RWPE2 (cell line): ENCODE measurements around the gene ARHGAP32.
A peak's percentile ranks its signal among the peaks of the same experiment; 100 is the strongest.
"Not testable (repeated sequence)": the region's sequence is repeated elsewhere in the genome, so short reads cannot be mapped to it uniquely, and the experiment has no call there.

ENCODE experiments used
- ATAC-seq: fragments of 200-7000 bp; cut with Tn5 transposase; 3 replicates; pipeline ENCODE4 v1.9.1; 2021; ENCODE audit warnings: low read depth
- DNase-seq: peaks from one replicate; pipeline ENCODE4 v3.0.0-alpha.2; 2020; ENCODE audit warnings: low spot score
- H3K27ac ChIP-seq: fragments of 450-650 bp; 2 replicates; pipeline ENCODE4 v1.5.1; 2017; ENCODE audit warnings: mild to moderate bottlenecking; ENCODE audit not compliant: poor library complexity, severe bottlenecking
- H3K27me3 ChIP-seq: fragments of 250-450 bp; sonication (Bioruptor Pico); 2 replicates; pipeline ENCODE4 v1.5.1; 2021; ENCODE audit warnings: mild to moderate bottlenecking, moderate library complexity; ENCODE audit not compliant: insufficient read depth, poor library complexity, severe bottlenecking
- H3K36me3 ChIP-seq: fragments of 250-450 bp; sonication (Bioruptor Pico); 2 replicates; pipeline ENCODE4 v1.5.1; 2020; ENCODE audit warnings: low read depth, mild to moderate bottlenecking, moderate library complexity
- H3K4me1 ChIP-seq: fragments of 250-450 bp; sonication (Bioruptor Pico); 2 replicates; pipeline ENCODE4 v1.5.1; 2021; ENCODE audit warnings: mild to moderate bottlenecking, moderate library complexity; ENCODE audit not compliant: insufficient read depth, poor library complexity, severe bottlenecking
- H3K4me3 ChIP-seq: fragments of 250-450 bp; sonication (Bioruptor Pico); 2 replicates; pipeline ENCODE4 v1.5.1; 2021; ENCODE audit warnings: mild to moderate bottlenecking, moderate library complexity; ENCODE audit not compliant: severe bottlenecking
- H3K9me3 ChIP-seq: fragments of 250-450 bp; sonication (Bioruptor Pico); 2 replicates; pipeline ENCODE4 v1.5.1; 2021; ENCODE audit warnings: mild to moderate bottlenecking, moderate library complexity; ENCODE audit not compliant: severe bottlenecking
- CTCF ChIP-seq: fragments of 450-650 bp; IDR thresholded peaks from one replicate; pipeline ENCODE4 v1.5.1; 2017; ENCODE audit warnings: mild to moderate bottlenecking, moderate library complexity; ENCODE audit not compliant: poor library complexity, severe bottlenecking

Gene ARHGAP32

GRCh38 chr11:129145276-129145675 lies 46.8 kb downstream of the ARHGAP32 start:
- DNase-seq = no peak
- ATAC-seq = no peak
- Histone ChIP-seq H3K36me3 (no peaks in the 10 kb centered on the region), H3K9me3 (no peaks in the 10 kb centered on the region), H3K27me3 (no peaks in the 10 kb centered on the region), H3K27ac (peak overlapping the region; percentile 89), H3K4me3 (no peak overlapping the region), H3K4me1 (peaks cover 44% of the 10 kb centered on the region)
- TF ChIP-seq CTCF = no peak

- Histone ChIP-seq H3K36me3 (no peaks in the 10 kb centered on the region), H3K27me3 (no peaks in the 10 kb centered on the region), H3K4me3 (no peak overlapping the region), H3K4me1 (peaks cover 44% of the 10 kb centered on the region), H3K27ac (peak overlapping the region; percentile 89), H3K9me3 (no peaks in the 10 kb centered on the region)
- no peak for ATAC-seq
- DNase-seq = no peak
- TF ChIP-seq CTCF = no peak
These were observed 47.9 kb downstream of the ARHGAP32 start for GRCh38 chr11:129144256-129144655.

GRCh38 chr11:129143335-129143734 lies 48.8 kb downstream of the ARHGAP32 start:
- no peak overlapping the region for H3K4me3 ChIP-seq
- H3K27ac ChIP-seq = peak overlapping the region; percentile 89
- no peaks in the 10 kb centered on the region for H3K36me3 ChIP-seq
- no peaks in the 10 kb centered on the region for H3K9me3 ChIP-seq
- H3K27me3 ChIP-seq = no peaks in the 10 kb centered on the region
- peaks cover 44% of the 10 kb centered on the region for H3K4me1 ChIP-seq
- peak; percentile 98 for DNase-seq
- peak; percentile 100 for ATAC-seq
- TF ChIP-seq CTCF = no peak

- no peak for TF ChIP-seq CTCF
- no peak for DNase-seq
- Histone ChIP-seq H3K27me3 (no peaks in the 10 kb centered on the region), H3K4me3 (no peak overlapping the region), H3K27ac (peak overlapping the region; percentile 89), H3K9me3 (no peaks in the 10 kb centered on the region), H3K36me3 (no peaks in the 10 kb centered on the region), H3K4me1 (peaks cover 44% of the 10 kb centered on the region)
- ATAC-seq = no peak
These were observed 50.2 kb downstream of the ARHGAP32 start for GRCh38 chr11:129141748-129142523.

- no peaks in the 10 kb centered on the region for H3K36me3 ChIP-seq
- no peak for DNase-seq
- H3K4me1 ChIP-seq = no peaks in the 10 kb centered on the region
- H3K4me3 ChIP-seq = no peak overlapping the region
- TF ChIP-seq CTCF = no peak
- no peaks in the 10 kb centered on the region for H3K27me3 ChIP-seq
- ATAC-seq = no peak
- H3K27ac ChIP-seq = no peak overlapping the region
- H3K9me3 ChIP-seq = no peaks in the 10 kb centered on the region
These were observed 60.8 kb downstream of the ARHGAP32 start for GRCh38 chr11:129131316-129131715.

GRCh38 chr11:129128881-129129620 lies 63.1 kb downstream of the ARHGAP32 start:
- H3K36me3 ChIP-seq, H3K4me3 ChIP-seq, H3K9me3 ChIP-seq, H3K27me3 ChIP-seq, H3K4me1 ChIP-seq, ATAC-seq, DNase-seq, H3K27ac ChIP-seq: not testable (repeated sequence)
